Measurements from ENCODE around the gene RALGDS. TPM values are rescaled to one million over a fixed set of nuclear protein-coding genes. Genes with fewer than 3 reads are reported as not detected.
"Not testable (repeated sequence)": the region's sequence is repeated elsewhere in the genome, so short reads cannot be mapped to it uniquely, and the experiment has no call there.

RALGDS gene
- total and polyA plus RNA-seq, 2 experiments from 2014 or later: 50.4 to 58.3 TPM

- H3K27ac ChIP-seq: no peak overlapping the region
- DNase-seq (ENCODE audit: low read depth in 1 of 2, low spot score in 1 of 2): no peak
- no peaks in the 10 kb centered on the region for H3K27me3 ChIP-seq
- TF ChIP-seq, protein P1, sequence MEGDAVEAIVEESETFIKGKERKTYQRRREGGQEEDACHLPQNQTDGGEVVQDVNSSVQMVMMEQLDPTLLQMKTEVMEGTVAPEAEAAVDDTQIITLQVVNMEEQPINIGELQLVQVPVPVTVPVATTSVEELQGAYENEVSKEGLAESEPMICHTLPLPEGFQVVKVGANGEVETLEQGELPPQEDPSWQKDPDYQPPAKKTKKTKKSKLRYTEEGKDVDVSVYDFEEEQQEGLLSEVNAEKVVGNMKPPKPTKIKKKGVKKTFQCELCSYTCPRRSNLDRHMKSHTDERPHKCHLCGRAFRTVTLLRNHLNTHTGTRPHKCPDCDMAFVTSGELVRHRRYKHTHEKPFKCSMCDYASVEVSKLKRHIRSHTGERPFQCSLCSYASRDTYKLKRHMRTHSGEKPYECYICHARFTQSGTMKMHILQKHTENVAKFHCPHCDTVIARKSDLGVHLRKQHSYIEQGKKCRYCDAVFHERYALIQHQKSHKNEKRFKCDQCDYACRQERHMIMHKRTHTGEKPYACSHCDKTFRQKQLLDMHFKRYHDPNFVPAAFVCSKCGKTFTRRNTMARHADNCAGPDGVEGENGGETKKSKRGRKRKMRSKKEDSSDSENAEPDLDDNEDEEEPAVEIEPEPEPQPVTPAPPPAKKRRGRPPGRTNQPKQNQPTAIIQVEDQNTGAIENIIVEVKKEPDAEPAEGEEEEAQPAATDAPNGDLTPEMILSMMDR (IDR thresholded peaks at IDR 0.05; ENCODE audit: low read depth, low read length): no peak
- H3K4me3 ChIP-seq: no peak overlapping the region
- no peaks in the 10 kb centered on the region for H3K9me3 ChIP-seq (ENCODE audit: low read depth)
- no peaks in the 10 kb centered on the region for H3K36me3 ChIP-seq
- no peaks in the 10 kb centered on the region for H3K4me1 ChIP-seq (ENCODE audit: low read depth)
These were observed 49.4 kb downstream of the RALGDS start for GRCh38 chr9:133071484-133072150.

DNA sequence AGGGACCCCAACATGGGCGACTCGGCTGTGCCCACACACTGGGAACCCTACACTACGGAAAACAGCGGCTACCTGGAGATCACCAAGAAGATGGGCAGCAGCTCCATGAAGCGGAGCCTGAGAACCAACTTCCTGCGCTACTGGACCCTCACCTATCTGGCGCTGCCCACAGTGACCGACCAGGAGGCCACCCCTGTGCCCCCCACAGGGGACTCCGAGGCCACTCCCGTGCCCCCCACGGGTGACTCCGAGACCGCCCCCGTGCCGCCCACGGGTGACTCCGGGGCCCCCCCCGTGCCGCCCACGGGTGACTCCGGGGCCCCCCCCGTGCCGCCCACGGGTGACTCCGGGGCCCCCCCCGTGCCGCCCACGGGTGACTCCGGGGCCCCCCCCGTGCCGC lies 50.1 kb downstream of the RALGDS start:
- not testable (repeated sequence) for H3K4me1 ChIP-seq (ENCODE audit: low read depth); H3K36me3 ChIP-seq; H3K27ac ChIP-seq; H3K9me3 ChIP-seq (ENCODE audit: low read depth); H3K27me3 ChIP-seq; H3K4me3 ChIP-seq; DNase-seq (ENCODE audit: low read depth in 1 of 2, low spot score in 1 of 2)

DNA sequence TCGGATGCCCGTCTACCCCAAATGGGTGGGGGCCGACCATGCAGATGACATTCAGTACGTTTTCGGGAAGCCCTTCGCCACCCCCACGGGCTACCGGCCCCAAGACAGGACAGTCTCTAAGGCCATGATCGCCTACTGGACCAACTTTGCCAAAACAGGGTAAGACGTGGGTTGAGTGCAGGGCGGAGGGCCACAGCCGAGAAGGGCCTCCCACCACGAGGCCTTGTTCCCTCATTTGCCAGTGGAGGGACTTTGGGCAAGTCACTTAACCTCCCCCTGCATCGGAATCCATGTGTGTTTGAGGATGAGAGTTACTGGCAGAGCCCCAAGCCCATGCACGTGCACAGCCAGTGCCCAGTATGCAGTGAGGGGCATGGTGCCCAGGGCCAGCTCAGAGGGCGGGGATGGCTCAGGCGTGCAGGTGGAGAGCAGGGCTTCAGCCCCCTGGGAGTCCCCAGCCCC lies 50.5 kb downstream of the RALGDS start:
- not testable (repeated sequence) for H3K27ac ChIP-seq; H3K4me3 ChIP-seq; H3K27me3 ChIP-seq; H3K36me3 ChIP-seq; H3K9me3 ChIP-seq (ENCODE audit: low read depth); H3K4me1 ChIP-seq (ENCODE audit: low read depth); DNase-seq (ENCODE audit: low read depth in 1 of 2, low spot score in 1 of 2)

GRCh38 chr9:133068431-133068830 lies 52.6 kb downstream of the RALGDS start:
- not testable (repeated sequence) for DNase-seq (ENCODE audit: low read depth in 1 of 2, low spot score in 1 of 2); H3K27me3 ChIP-seq; H3K4me3 ChIP-seq; H3K9me3 ChIP-seq (ENCODE audit: low read depth); H3K27ac ChIP-seq; H3K4me1 ChIP-seq (ENCODE audit: low read depth); H3K36me3 ChIP-seq

- Histone ChIP-seq H3K27me3 (no peaks in the 10 kb centered on the region), H3K4me3 (no peak overlapping the region), H3K36me3 (no peaks in the 10 kb centered on the region), H3K27ac (no peak overlapping the region), H3K4me1 (ENCODE audit: low read depth) (no peaks in the 10 kb centered on the region), H3K9me3 (ENCODE audit: low read depth) (no peaks in the 10 kb centered on the region)
- TF ChIP-seq, protein P1 (IDR thresholded peaks at IDR 0.05; ENCODE audit: low read depth, low read length): no peak
- no peak for DNase-seq (ENCODE audit: low read depth in 1 of 2, low spot score in 1 of 2)
These were observed 53.2 kb downstream of the RALGDS start for GRCh38 chr9:133067813-133068212.

- no peaks in the 10 kb centered on the region for H3K27me3 ChIP-seq
- H3K4me3 ChIP-seq: no peak overlapping the region
- TF ChIP-seq, protein P1 (IDR thresholded peaks at IDR 0.05; ENCODE audit: low read depth, low read length): no peak
- DNase-seq (ENCODE audit: low read depth in 1 of 2, low spot score in 1 of 2): no peak
- H3K9me3 ChIP-seq (ENCODE audit: low read depth): no peaks in the 10 kb centered on the region
- no peaks in the 10 kb centered on the region for H3K4me1 ChIP-seq (ENCODE audit: low read depth)
- no peaks in the 10 kb centered on the region for H3K36me3 ChIP-seq
- no peak overlapping the region for H3K27ac ChIP-seq
These were observed 54.0 kb downstream of the RALGDS start for GRCh38 chr9:133067006-133067405.

GRCh38 chr9:133066181-133066983 lies 54.7 kb downstream of the RALGDS start:
- DNase-seq (ENCODE audit: low read depth in 1 of 2, low spot score in 1 of 2): no peak
- no peaks in the 10 kb centered on the region for H3K27me3 ChIP-seq
- H3K9me3 ChIP-seq (ENCODE audit: low read depth): no peaks in the 10 kb centered on the region
- no peaks in the 10 kb centered on the region for H3K36me3 ChIP-seq
- TF ChIP-seq, protein P1 (IDR thresholded peaks at IDR 0.05; ENCODE audit: low read depth, low read length): no peak
- H3K4me3 ChIP-seq: no peak overlapping the region
- no peak overlapping the region for H3K27ac ChIP-seq
- peaks cover 2% of the 10 kb centered on the region for H3K4me1 ChIP-seq (ENCODE audit: low read depth)

Measured in cardiac muscle cell (in vitro differentiated cells and primary cell).